Stomach smooth muscle (tissue), 2 donors: ENCODE data around the gene ZDHHC22.

Source experiments
- H3K27ac ChIP-seq: one replicate; pipeline ENCODE4 v1.7.0; 2013; ENCODE audit warnings: mild to moderate bottlenecking, low read length, inconsistent platforms
- H3K27me3 ChIP-seq, 2 donors: one replicate each; pipeline ENCODE4 v1.7.0; 2013; ENCODE audit warnings: low read length in 2 of 2; ENCODE audit not compliant: insufficient read depth in 2 of 2, control insufficient read depth in 1 of 2
- H3K36me3 ChIP-seq, 2 donors: one replicate each; pipeline ENCODE4 v1.7.0; 2013; ENCODE audit warnings: low read length in 2 of 2; ENCODE audit not compliant: control insufficient read depth in 2 of 2, insufficient read depth in 2 of 2
- H3K4me1 ChIP-seq: one replicate; pipeline ENCODE4 v1.7.0; 2013; ENCODE audit warnings: low read length; ENCODE audit not compliant: control insufficient read depth, insufficient read depth
- H3K4me3 ChIP-seq, 2 donors: one replicate each; pipeline ENCODE4 v1.7.0; 2013; ENCODE audit warnings: low read length in 2 of 2
- H3K9ac ChIP-seq, 2 donors: one replicate each; pipeline ENCODE4 v1.7.0; 2013; ENCODE audit warnings: low read length in 2 of 2, mild to moderate bottlenecking in 1 of 2
- H3K9me3 ChIP-seq, 2 donors: one replicate each; pipeline ENCODE4 v1.7.0; 2013; ENCODE audit warnings: low read length in 2 of 2; ENCODE audit not compliant: control insufficient read depth in 2 of 2
- donor health status: healthy.
- donor health status: Pancreatic carcinoma.

The ZDHHC22 gene

DNA sequence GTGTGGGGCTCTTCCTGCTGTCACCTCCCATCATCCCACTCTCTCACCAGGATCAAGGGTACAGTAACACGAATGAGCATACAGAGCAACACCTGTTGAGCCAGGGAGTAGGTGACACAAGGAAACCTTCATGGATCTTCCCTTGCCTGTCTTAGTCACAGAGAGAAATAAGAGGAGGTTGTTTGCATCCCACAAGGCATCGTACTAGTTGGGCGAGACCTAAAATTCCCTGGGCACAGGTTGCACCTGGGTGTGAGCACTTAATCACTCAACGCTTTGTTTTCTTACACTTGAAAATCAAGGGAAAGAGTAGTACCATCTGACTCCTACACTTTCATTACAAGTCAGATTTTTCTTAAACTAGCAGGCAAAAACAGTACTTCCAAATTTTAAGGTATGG lies 27.0 kb downstream of the ZDHHC22 start:
- peaks cover 30 to 53% of the 10 kb centered on the region in 2 donors for H3K36me3 ChIP-seq
- H3K27ac ChIP-seq, result no peak overlapping the region

DNA sequence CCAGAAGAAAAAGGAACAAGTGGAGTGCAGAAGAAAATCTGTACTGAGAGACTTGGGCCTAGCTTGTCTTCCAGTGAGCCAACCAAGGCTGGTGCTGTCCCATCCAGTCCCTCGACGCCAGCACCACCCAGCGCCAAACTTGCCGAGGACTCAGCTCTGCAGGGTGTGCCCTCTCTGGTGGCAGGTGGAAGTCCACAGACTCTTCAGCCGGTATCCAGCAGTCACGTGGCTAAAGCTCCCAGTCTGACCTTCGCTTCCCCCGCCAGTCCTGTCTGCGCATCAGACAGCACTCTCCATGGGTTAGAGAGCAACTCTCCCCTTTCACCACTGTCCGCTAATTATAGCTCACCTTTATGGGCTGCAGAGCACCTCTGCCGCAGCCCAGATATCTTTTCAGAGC lies 27.9 kb downstream of the ZDHHC22 start:
- H3K27me3 ChIP-seq, result no peaks in the 10 kb centered on the region
- peaks cover 33 to 54% of the 10 kb centered on the region in 2 donors for H3K36me3 ChIP-seq
- no peak overlapping the region for H3K9ac ChIP-seq
- no peak overlapping the region for H3K27ac ChIP-seq
- H3K9me3 ChIP-seq, result no peaks in the 10 kb centered on the region
- H3K4me1 ChIP-seq, result peaks cover 7% of the 10 kb centered on the region
- no peak overlapping the region for H3K4me3 ChIP-seq

More for the DNA sequence above, 27.0 kb downstream of the ZDHHC22 start:
- Histone ChIP-seq H3K4me3 (no peak overlapping the region), H3K9ac (no peak overlapping the region), H3K27me3 (no peaks in the 10 kb centered on the region), H3K9me3 (no peaks in the 10 kb centered on the region), H3K4me1 (peaks cover 7% of the 10 kb centered on the region)

DNA sequence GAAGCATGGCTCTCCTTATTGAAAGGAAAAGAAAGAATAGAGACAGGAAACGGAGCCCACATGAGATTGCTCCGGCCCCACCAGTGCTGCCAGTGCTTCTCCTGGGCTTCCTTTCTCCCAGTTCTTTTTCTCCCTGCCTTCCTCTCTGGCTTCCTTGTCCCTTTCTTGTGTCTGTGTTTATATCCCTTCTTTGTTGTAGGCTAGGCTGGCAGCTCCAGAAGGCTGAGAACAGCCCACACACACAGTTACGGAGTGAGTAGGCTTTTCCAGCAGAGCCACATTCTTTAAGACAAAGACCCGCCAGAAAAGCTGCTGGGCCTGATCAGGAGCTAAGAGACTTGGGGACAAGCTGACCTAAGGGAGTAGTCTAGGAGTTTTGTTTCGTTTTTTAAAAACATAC lies 30.6 kb downstream of the ZDHHC22 start:
- Histone ChIP-seq H3K36me3 (peaks cover 31 to 45% of the 10 kb centered on the region in 2 donors), H3K9ac (peak overlapping the region; percentile 4 to 55)

DNA sequence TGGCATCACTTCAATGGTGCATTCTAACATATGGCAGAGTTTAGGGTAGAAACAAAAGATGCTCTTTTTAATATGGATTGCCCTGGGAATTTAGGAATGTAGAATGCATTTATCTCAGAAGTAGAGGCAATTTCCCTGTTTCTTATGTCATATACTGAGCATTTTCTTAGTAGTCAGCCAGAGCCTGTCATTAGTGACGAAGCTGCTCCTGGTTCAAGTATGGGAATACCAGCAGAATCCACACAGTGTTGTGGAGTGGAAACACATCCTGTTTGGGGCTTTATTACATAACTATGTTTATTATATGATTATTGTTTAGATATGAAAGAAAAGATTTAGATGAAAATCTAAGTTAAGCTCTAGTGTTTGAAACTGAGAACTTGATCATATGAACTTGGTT lies 31.3 kb downstream of the ZDHHC22 start:
- H3K4me3 ChIP-seq, result no peak overlapping the region
- H3K36me3 ChIP-seq, result peaks cover 31 to 44% of the 10 kb centered on the region in 2 donors
- no peak overlapping the region for H3K27ac ChIP-seq
- H3K27me3 ChIP-seq, result no peaks in the 10 kb centered on the region
- peaks cover 7% of the 10 kb centered on the region for H3K4me1 ChIP-seq
- H3K9ac ChIP-seq, result no peak overlapping the region
- H3K9me3 ChIP-seq, result no peaks in the 10 kb centered on the region

More for the DNA sequence above, 30.6 kb downstream of the ZDHHC22 start:
- Histone ChIP-seq H3K27ac (peak overlapping the region; percentile 56), H3K27me3 (no peaks in the 10 kb centered on the region), H3K4me1 (peaks cover 7% of the 10 kb centered on the region), H3K4me3 (no peak overlapping the region), H3K9me3 (no peaks in the 10 kb centered on the region)

DNA sequence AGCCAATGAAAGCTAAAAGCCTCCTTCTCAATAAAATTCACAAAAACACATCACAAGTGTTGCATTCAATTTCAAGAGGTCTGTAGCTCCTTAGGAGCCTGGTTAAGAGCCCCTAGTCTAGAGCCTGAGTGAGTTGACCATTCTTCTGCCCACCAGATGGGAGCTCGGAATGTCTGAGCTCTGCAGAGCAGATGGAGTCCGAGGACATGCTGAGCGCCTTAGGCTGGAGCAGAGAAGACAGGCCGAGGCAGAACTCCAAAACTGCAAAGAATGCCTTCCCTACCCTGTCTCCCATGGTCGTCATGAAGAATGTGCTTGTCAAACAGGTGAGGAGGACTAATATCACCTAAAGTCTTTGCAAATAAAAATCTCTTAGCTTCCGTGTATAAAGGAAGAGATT lies 31.9 kb downstream of the ZDHHC22 start:
- no peaks in the 10 kb centered on the region for H3K9me3 ChIP-seq
- no peaks in the 10 kb centered on the region for H3K27me3 ChIP-seq
- peaks cover 13% of the 10 kb centered on the region for H3K4me1 ChIP-seq
- H3K9ac ChIP-seq, result no peak overlapping the region
- peaks cover 30 to 38% of the 10 kb centered on the region in 2 donors for H3K36me3 ChIP-seq
- no peak overlapping the region for H3K4me3 ChIP-seq
- no peak overlapping the region for H3K27ac ChIP-seq

DNA sequence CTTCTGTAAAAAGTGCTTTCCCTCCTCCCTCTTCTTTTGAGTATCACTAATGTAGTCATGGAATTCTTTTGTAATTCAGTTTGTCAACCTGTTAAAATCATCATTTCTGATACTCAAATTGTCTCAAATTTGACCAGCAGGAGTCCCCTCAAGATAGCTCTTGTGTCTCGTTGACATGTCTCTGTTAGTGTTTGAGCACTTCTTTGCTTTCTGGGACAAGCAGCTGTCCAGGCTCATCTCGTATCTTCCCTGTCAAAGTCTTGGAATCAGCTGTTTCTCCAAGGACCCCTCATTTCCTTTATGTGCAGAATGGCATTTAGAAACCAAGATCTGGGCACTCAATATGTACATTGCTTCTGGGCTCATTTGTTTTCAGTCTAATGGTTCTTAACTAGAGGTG lies 32.8 kb downstream of the ZDHHC22 start:
- H3K36me3 ChIP-seq, result peaks cover 21 to 29% of the 10 kb centered on the region in 2 donors
- no peak overlapping the region for H3K4me3 ChIP-seq
- H3K27ac ChIP-seq, result no peak overlapping the region
- peaks cover 20% of the 10 kb centered on the region for H3K4me1 ChIP-seq
- no peaks in the 10 kb centered on the region for H3K27me3 ChIP-seq
- no peak overlapping the region for H3K9ac ChIP-seq
- no peaks in the 10 kb centered on the region for H3K9me3 ChIP-seq

DNA sequence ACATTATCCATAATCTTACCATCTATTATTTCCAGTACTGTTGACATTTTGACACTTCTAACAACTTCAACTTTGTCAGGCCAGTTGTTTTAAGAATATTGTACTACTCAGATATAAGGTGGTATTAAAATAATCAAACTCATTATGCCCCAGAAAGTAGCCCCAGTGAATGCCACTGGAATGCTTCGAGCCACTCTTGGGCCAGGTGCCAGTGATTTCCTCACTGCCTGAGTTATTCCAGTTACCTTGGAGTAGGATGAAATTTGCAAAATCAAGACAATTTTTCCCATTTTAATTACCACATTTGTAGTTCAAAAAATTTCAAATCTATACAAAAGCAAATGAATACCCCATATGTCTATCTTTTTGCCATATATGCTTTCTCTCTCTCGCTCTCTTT lies 34.4 kb downstream of the ZDHHC22 start:
- H3K4me1 ChIP-seq, result peaks cover 26% of the 10 kb centered on the region
- H3K27ac ChIP-seq, result no peak overlapping the region

DNA sequence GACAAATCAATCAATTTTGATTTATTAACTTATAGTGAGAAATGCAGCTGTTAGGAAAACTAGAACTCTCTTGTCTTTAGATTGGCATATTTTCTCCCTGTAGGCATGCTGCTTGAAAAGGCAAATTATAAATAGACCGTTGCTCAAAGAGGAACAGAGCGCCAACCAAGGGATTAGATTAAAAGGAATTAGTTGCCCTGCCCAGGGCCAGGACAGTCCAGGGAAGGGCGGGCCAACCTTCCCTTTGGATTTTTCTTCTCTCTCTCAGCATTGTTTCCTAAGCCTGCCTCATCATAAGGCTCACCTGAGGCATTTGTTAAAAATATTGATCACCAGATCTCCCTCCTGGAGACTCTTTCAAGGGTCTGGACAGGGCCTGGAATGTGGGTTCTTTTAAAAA lies 34.9 kb downstream of the ZDHHC22 start:
- H3K4me3 ChIP-seq, result no peak overlapping the region
- H3K27me3 ChIP-seq, result no peaks in the 10 kb centered on the region
- H3K9ac ChIP-seq, result no peak overlapping the region
- H3K27ac ChIP-seq, result no peak overlapping the region
- no peaks in the 10 kb centered on the region for H3K9me3 ChIP-seq
- H3K4me1 ChIP-seq, result peaks cover 30% of the 10 kb centered on the region
- H3K36me3 ChIP-seq, result peaks cover 13 to 19% of the 10 kb centered on the region in 2 donors

More for the DNA sequence above, 34.4 kb downstream of the ZDHHC22 start:
- no peaks in the 10 kb centered on the region for H3K27me3 ChIP-seq
- peaks cover 13 to 22% of the 10 kb centered on the region in 2 donors for H3K36me3 ChIP-seq
- no peak overlapping the region for H3K9ac ChIP-seq
- H3K4me3 ChIP-seq, result no peak overlapping the region
- H3K9me3 ChIP-seq, result no peaks in the 10 kb centered on the region

DNA sequence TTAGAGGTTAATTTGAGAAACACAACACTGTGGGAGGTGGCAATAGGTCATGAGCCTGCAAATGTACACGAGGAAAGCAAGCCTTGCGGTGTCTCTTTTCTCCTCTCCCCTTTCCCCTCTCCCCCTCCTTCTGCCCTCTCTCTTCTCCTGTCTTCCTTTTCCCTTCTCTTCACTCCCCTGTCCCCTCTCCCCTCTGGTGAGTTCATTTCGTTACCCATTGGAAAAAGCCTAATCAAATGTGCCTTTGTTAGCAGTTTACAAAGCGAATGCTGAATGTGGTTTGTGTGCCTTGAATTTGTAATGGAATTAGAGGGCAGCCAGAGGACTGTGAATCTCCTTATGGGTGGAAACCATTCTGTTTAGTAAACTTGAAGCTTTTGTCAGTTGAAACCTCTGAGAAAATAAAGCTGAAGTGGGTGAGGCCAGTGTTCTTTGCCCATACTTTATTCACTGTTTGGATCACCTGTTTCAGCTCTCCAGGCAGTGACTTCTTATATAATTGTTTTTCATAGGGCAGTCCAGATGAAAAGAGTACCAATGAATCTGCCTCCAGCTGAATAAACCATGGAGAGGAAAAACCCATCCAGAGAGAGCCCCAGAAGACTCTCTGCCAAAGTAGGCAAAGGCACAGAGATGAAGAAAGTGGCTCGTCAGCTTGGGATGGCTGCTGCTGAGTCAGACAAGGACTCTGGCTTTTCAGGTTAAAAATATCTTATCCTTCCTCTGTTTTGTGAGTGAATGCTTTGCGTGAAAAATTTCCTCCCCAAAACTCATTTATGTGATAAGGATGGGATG lies 36.2 kb downstream of the ZDHHC22 start:
- Histone ChIP-seq H3K9ac (no peak overlapping the region), H3K9me3 (no peaks in the 10 kb centered on the region), H3K4me3 (no peak overlapping the region), H3K27me3 (no peaks in the 10 kb centered on the region), H3K27ac (peak overlapping the region; percentile 42), H3K4me1 (peaks cover 34% of the 10 kb centered on the region), H3K36me3 (peaks cover 13 to 15% of the 10 kb centered on the region in 2 donors)

DNA sequence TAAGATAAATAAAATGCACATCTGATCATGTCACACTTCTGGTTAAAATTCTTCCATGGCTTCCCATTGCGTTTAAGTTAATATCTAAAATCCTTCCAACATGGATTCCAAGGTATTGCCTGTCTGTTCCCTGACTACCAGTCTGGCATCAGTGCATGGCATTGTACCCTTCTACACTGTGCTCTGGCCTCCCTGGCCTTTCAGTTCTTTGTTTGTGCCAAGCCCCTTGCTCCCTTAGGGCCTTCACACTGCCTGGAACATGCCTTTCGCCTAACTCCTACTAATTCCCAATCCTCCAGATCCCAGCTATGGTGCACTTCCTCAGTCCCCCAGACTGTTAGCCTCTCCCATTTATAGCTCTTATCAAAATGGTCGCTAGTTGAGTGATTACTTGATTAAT lies 37.2 kb downstream of the ZDHHC22 start:
- Histone ChIP-seq H3K4me1 (peaks cover 34% of the 10 kb centered on the region), H3K27me3 (no peaks in the 10 kb centered on the region), H3K4me3 (no peak overlapping the region), H3K9ac (no peak overlapping the region), H3K36me3 (peaks cover 9 to 10% of the 10 kb centered on the region in 2 donors), H3K27ac (peak overlapping the region; percentile 8), H3K9me3 (no peaks in the 10 kb centered on the region)

DNA sequence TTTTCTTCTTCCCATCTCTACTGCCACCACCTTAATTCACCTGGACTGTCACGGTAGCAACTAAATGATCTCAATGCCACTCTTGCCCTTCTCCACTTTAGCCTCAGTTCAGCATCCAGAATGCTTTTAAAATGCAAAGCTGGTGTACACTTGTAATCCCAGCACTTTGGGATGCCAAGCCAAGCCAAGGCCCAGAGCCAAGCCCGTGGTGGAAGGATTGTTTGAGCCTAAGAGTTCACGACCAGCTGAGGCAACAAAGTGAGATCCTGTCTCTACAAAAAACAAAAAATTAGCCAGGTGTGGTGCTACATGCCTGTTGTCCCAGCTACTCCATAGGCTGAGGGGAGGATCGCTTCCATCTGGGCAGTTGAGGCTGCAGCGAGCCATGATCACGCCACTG lies 37.6 kb downstream of the ZDHHC22 start:
- Histone ChIP-seq H3K9me3 (no peaks in the 10 kb centered on the region), H3K4me3 (no peak overlapping the region), H3K27ac (peak overlapping the region; percentile 8), H3K4me1 (peaks cover 36% of the 10 kb centered on the region), H3K9ac (no peak overlapping the region), H3K27me3 (no peaks in the 10 kb centered on the region), H3K36me3 (peaks cover 8 to 9% of the 10 kb centered on the region in 2 donors)
